ENCODE measurements around the gene TTLL1.

TTLL1 gene

GRCh38 chr22:43066134-43066533, 23.1 kb downstream of the TTLL1 start:
- Histone ChIP-seq H3K4me3 (IDR thresholded peaks at IDR 0.05; ENCODE audit: insufficient read depth, low read depth, low read length) (no peak overlapping the region), H3K79me2 (ENCODE audit: insufficient read depth, low read depth) (no peaks in the 10 kb centered on the region), H3K4me1 (ENCODE audit: low read depth, poor library complexity, severe bottlenecking) (no peaks in the 10 kb centered on the region), H4K20me1 (ENCODE audit: insufficient read depth) (no peaks in the 10 kb centered on the region), H3K27ac (no peak overlapping the region), H3K9ac (no peak overlapping the region), H2AFZ (ENCODE audit: low read depth) (no peak overlapping the region), H3K36me3 (ENCODE audit: insufficient read depth) (no peaks in the 10 kb centered on the region), H3K27me3 (ENCODE audit: insufficient read depth, low read depth) (0 out of 2 replicates have a peak, but pooled peaks cover 2% of the 10 kb centered on the region), H3K4me2 (no peak overlapping the region)
- TF ChIP-seq CTCF (conservative IDR thresholded peaks at IDR 0.05; ENCODE audit: low read depth, low read length), result no peak

- H2AFZ ChIP-seq (ENCODE audit: low read depth), result no peak overlapping the region
- H3K27ac ChIP-seq, result no peak overlapping the region
- H3K4me3 ChIP-seq (IDR thresholded peaks at IDR 0.05; ENCODE audit: insufficient read depth, low read depth, low read length), result no peak overlapping the region
- no peaks in the 10 kb centered on the region for H3K79me2 ChIP-seq (ENCODE audit: insufficient read depth, low read depth)
- no peaks in the 10 kb centered on the region for H4K20me1 ChIP-seq (ENCODE audit: insufficient read depth)
- TF ChIP-seq CTCF (conservative IDR thresholded peaks at IDR 0.05; ENCODE audit: low read depth, low read length), result peak; percentile 57
- no peak overlapping the region for H3K9ac ChIP-seq
- no peaks in the 10 kb centered on the region for H3K4me1 ChIP-seq (ENCODE audit: low read depth, poor library complexity, severe bottlenecking)
- H3K27me3 ChIP-seq (ENCODE audit: insufficient read depth, low read depth), result 0 out of 2 replicates have a peak, but pooled peaks cover 2% of the 10 kb centered on the region
- no peak overlapping the region for H3K4me2 ChIP-seq
- no peaks in the 10 kb centered on the region for H3K36me3 ChIP-seq (ENCODE audit: insufficient read depth)
Measured at GRCh38 chr22:43060183-43060582, 29.0 kb downstream of the TTLL1 start.

GRCh38 chr22:43057641-43058040, 31.6 kb downstream of the TTLL1 start:
- H3K4me1 ChIP-seq (ENCODE audit: low read depth, poor library complexity, severe bottlenecking), result no peaks in the 10 kb centered on the region
- H3K79me2 ChIP-seq (ENCODE audit: insufficient read depth, low read depth), result no peaks in the 10 kb centered on the region
- no peak overlapping the region for H3K4me3 ChIP-seq (IDR thresholded peaks at IDR 0.05; ENCODE audit: insufficient read depth, low read depth, low read length)
- no peak for TF ChIP-seq CTCF (conservative IDR thresholded peaks at IDR 0.05; ENCODE audit: low read depth, low read length)
- H3K9ac ChIP-seq, result no peak overlapping the region
- no peak overlapping the region for H3K27ac ChIP-seq
- no peak overlapping the region for H2AFZ ChIP-seq (ENCODE audit: low read depth)
- H3K4me2 ChIP-seq, result no peak overlapping the region
- no peaks in the 10 kb centered on the region for H3K36me3 ChIP-seq (ENCODE audit: insufficient read depth)
- H3K27me3 ChIP-seq (ENCODE audit: insufficient read depth, low read depth), result 0 out of 2 replicates have a peak, but pooled peaks cover 1% of the 10 kb centered on the region
- H4K20me1 ChIP-seq (ENCODE audit: insufficient read depth), result no peaks in the 10 kb centered on the region

GRCh38 chr22:43053176-43053575, 36.0 kb downstream of the TTLL1 start:
- Histone ChIP-seq H4K20me1 (ENCODE audit: insufficient read depth) (no peaks in the 10 kb centered on the region), H3K4me1 (ENCODE audit: low read depth, poor library complexity, severe bottlenecking) (no peaks in the 10 kb centered on the region), H3K4me3 (IDR thresholded peaks at IDR 0.05; ENCODE audit: insufficient read depth, low read depth, low read length) (no peak overlapping the region), H3K27ac (no peak overlapping the region), H3K79me2 (ENCODE audit: insufficient read depth, low read depth) (no peaks in the 10 kb centered on the region), H2AFZ (ENCODE audit: low read depth) (no peak overlapping the region), H3K9ac (no peak overlapping the region), H3K27me3 (ENCODE audit: insufficient read depth, low read depth) (no peaks in the 10 kb centered on the region), H3K4me2 (no peak overlapping the region), H3K36me3 (ENCODE audit: insufficient read depth) (no peaks in the 10 kb centered on the region)
- peak; percentile 35 for TF ChIP-seq CTCF (conservative IDR thresholded peaks at IDR 0.05; ENCODE audit: low read depth, low read length)

Measured in KMS-11 (cell line).